Ovary (tissue), 3 donors: ENCODE results near the gene ETNK2.

Experiments
- EP300 ChIP-seq: sonication (generic); formaldehyde crosslinking; IDR thresholded peaks from one replicate; pipeline ENCODE4 v1.6.1; 2017; ENCODE audit warnings: antibody characterized with exemption
- POLR2A ChIP-seq: fragments of 450-650 bp; IDR thresholded peaks from one replicate; pipeline ENCODE4 v1.6.1; 2017; ENCODE audit warnings: antibody characterized with exemption, mild to moderate bottlenecking, moderate library complexity
- TF ChIP-seq, protein P1 (sequence below), 3 donors: fragments of 450-650 bp in 2 of 3; fragments of 200-600 bp in 1 of 3; IDR thresholded peaks; one replicate each; pipeline versions ENCODE4 v1.5.1 to v1.8.0; 2016 to 2022; ENCODE audit warnings: antibody characterized with exemption in 3 of 3, mild to moderate bottlenecking in 1 of 3
- donor health status: DM: no; HTN: no; CAD: no.

DNA sequence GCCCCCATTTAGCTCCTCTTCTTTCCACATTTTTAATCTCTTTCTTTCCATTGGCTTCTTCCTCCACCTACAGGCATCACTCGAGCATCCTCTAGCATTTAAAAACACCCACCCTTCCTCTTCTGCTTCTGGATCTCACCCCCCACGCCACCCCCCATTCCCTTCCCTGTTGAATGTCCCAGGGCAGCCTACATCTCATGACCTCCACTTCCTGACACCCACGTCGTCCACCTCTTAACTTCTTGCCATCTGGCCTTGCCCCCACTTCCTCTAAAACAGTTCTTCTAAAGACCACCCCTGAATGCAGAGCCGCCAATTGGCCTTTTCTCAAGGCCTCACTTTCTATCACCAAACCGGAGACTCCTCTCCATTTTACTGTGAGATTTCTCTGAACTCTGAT lies 6.1 kb upstream of the ETNK2 start:
- TF ChIP-seq, protein P1, sequence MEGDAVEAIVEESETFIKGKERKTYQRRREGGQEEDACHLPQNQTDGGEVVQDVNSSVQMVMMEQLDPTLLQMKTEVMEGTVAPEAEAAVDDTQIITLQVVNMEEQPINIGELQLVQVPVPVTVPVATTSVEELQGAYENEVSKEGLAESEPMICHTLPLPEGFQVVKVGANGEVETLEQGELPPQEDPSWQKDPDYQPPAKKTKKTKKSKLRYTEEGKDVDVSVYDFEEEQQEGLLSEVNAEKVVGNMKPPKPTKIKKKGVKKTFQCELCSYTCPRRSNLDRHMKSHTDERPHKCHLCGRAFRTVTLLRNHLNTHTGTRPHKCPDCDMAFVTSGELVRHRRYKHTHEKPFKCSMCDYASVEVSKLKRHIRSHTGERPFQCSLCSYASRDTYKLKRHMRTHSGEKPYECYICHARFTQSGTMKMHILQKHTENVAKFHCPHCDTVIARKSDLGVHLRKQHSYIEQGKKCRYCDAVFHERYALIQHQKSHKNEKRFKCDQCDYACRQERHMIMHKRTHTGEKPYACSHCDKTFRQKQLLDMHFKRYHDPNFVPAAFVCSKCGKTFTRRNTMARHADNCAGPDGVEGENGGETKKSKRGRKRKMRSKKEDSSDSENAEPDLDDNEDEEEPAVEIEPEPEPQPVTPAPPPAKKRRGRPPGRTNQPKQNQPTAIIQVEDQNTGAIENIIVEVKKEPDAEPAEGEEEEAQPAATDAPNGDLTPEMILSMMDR (IDR thresholded peaks at IDR 0.05), result no peak
- TF ChIP-seq POLR2A, result no peak
- no peak for TF ChIP-seq EP300
